ENCODE results near the gene C21orf91.

- TF ChIP-seq CTCF (IDR thresholded peaks at IDR 0.05; ENCODE audit: low read depth, low read length, missing input control) (no peak), RAD21 (IDR thresholded peaks at IDR 0.05) (no peak), MAX (IDR thresholded peaks at IDR 0.05) (no peak), TAF1 (conservative IDR thresholded peaks at IDR 0.05) (no peak), YY1 (IDR thresholded peaks at IDR 0.05) (no peak), ZBTB33 (IDR thresholded peaks at IDR 0.05) (no peak), JUND (IDR thresholded peaks at IDR 0.05) (no peak), RXRA (IDR thresholded peaks at IDR 0.05) (no peak), FOXA1 (IDR thresholded peaks at IDR 0.05) (no peak), EGR1 (IDR thresholded peaks at IDR 0.05; ENCODE audit: low read depth in 2 of 2) (no peak), HNF4G (IDR thresholded peaks at IDR 0.05) (no peak)
- TF ChIP-seq, protein P1, sequence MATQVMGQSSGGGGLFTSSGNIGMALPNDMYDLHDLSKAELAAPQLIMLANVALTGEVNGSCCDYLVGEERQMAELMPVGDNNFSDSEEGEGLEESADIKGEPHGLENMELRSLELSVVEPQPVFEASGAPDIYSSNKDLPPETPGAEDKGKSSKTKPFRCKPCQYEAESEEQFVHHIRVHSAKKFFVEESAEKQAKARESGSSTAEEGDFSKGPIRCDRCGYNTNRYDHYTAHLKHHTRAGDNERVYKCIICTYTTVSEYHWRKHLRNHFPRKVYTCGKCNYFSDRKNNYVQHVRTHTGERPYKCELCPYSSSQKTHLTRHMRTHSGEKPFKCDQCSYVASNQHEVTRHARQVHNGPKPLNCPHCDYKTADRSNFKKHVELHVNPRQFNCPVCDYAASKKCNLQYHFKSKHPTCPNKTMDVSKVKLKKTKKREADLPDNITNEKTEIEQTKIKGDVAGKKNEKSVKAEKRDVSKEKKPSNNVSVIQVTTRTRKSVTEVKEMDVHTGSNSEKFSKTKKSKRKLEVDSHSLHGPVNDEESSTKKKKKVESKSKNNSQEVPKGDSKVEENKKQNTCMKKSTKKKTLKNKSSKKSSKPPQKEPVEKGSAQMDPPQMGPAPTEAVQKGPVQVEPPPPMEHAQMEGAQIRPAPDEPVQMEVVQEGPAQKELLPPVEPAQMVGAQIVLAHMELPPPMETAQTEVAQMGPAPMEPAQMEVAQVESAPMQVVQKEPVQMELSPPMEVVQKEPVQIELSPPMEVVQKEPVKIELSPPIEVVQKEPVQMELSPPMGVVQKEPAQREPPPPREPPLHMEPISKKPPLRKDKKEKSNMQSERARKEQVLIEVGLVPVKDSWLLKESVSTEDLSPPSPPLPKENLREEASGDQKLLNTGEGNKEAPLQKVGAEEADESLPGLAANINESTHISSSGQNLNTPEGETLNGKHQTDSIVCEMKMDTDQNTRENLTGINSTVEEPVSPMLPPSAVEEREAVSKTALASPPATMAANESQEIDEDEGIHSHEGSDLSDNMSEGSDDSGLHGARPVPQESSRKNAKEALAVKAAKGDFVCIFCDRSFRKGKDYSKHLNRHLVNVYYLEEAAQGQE (IDR thresholded peaks at IDR 0.05), result no peak
These were observed 15.6 kb downstream of the C21orf91 start for GRCh38 chr21:17803536-17803935.

Data from liver (tissue), 3 donors.